C4-2B (cell line): Measurements from ENCODE around the gene PLD3.

Experiments used
- CTCF ChIP-seq: fragments of 450-650 bp; conservative IDR thresholded peaks from 2 replicates; pipeline ENCODE4 v1.5.1; 2017; ENCODE audit warnings: mild to moderate bottlenecking
- ZFX ChIP-seq: fragments of 450-650 bp; IDR thresholded peaks from 2 replicates; pipeline ENCODE4 v1.6.1; 2017

GRCh38 chr19:40321566-40322270, 26.8 kb upstream of the PLD3 start:
- TF ChIP-seq CTCF: no peak
- no peak for TF ChIP-seq ZFX
